Upper lobe of right lung (tissue), 1 donor: ENCODE results near the gene INPP5J. TPM values are rescaled to one million over a fixed set of nuclear protein-coding genes. Genes with fewer than 3 reads are reported as not detected.

ENCODE experiments used
- ATAC-seq: fragments of 200-7000 bp; cut with Tn5 transposase; one replicate; pipeline ENCODE4 v1.9.1; 2020; ENCODE audit warnings: mild to moderate bottlenecking, moderate library complexity
- DNase-seq: peaks from one replicate; pipeline ENCODE4 v3.0.0-alpha.2; 2020
- H3K27ac ChIP-seq: fragments of 200-600 bp; one replicate; pipeline ENCODE4 v1.8.0; 2022
- H3K27me3 ChIP-seq: fragments of 200-600 bp; one replicate; pipeline ENCODE4 v1.8.0; 2022; ENCODE audit warnings: mild to moderate bottlenecking
- H3K36me3 ChIP-seq: fragments of 200-600 bp; one replicate; pipeline ENCODE4 v1.8.0; 2022
- H3K4me1 ChIP-seq: fragments of 200-600 bp; one replicate; pipeline ENCODE4 v1.8.0; 2022
- H3K4me3 ChIP-seq: fragments of 200-600 bp; one replicate; pipeline ENCODE4 v1.8.0; 2022; ENCODE audit warnings: mild to moderate bottlenecking
- H3K9me3 ChIP-seq: fragments of 200-600 bp; one replicate; pipeline ENCODE4 v1.8.0; 2022
- CTCF ChIP-seq: fragments of 200-600 bp; IDR thresholded peaks from one replicate; pipeline ENCODE4 v1.8.0; 2022; ENCODE audit warnings: antibody characterized with exemption
- intact Hi-C: fragments of 100-400 bp; cut with DNase I; formaldehyde crosslinking; loops from one replicate; pipeline ENCODE4 v1.11.0; 2022
- total RNA-seq: library from RNA; stranded (reverse); fragmentation: NEBNext Ultra II Directional; extraction: Animal tissue kit (Norgen Biotek cat#: 25700); gene quantifications from one replicate; pipeline ENCODE4 v1.2.1, GENCODE V29; 2021
- donor health status: DM: no; HTN: yes; CAD: no; lungs with severe emphysema.

The INPP5J gene
- total RNA-seq, 1 donor from 2014 or later, result 4.5 TPM

GRCh38 chr22:31148953-31149627 is 26.3 kb downstream of the INPP5J start:
- Histone ChIP-seq H3K4me3 (no peak overlapping the region), H3K9me3 (no peaks in the 10 kb centered on the region), H3K4me1 (peaks cover 4% of the 10 kb centered on the region), H3K36me3 (no peaks in the 10 kb centered on the region), H3K27me3 (no peaks in the 10 kb centered on the region), H3K27ac (no peak overlapping the region)
- TF ChIP-seq CTCF, result peak; percentile 86
- ATAC-seq, result peak; percentile 98
- intact Hi-C loops, result no loop called here
- DNase-seq, result peak; percentile 77

GRCh38 chr22:31150615-31151014 is 27.8 kb downstream of the INPP5J start:
- no peak overlapping the region for H3K4me3 ChIP-seq
- DNase-seq (no peak), ATAC-seq (no peak)
- H3K9me3 ChIP-seq, result no peaks in the 10 kb centered on the region
- intact Hi-C loops, result no loop called here
- peak; percentile 13 for TF ChIP-seq CTCF
- H3K36me3 ChIP-seq, result no peaks in the 10 kb centered on the region
- H3K27ac ChIP-seq, result no peak overlapping the region
- no peaks in the 10 kb centered on the region for H3K27me3 ChIP-seq
- H3K4me1 ChIP-seq, result peaks cover 4% of the 10 kb centered on the region

GRCh38 chr22:31151872-31152271 is 29.1 kb downstream of the INPP5J start:
- DNase-seq, result no peak
- Histone ChIP-seq H3K27me3 (no peaks in the 10 kb centered on the region), H3K9me3 (no peaks in the 10 kb centered on the region), H3K4me3 (no peak overlapping the region), H3K4me1 (peaks cover 8% of the 10 kb centered on the region), H3K27ac (no peak overlapping the region), H3K36me3 (no peaks in the 10 kb centered on the region)
- no peak for ATAC-seq
- intact Hi-C loops, result no loop called here
- no peak for TF ChIP-seq CTCF

GRCh38 chr22:31153357-31153756 is 30.6 kb downstream of the INPP5J start:
- H3K27ac ChIP-seq, result no peak overlapping the region
- intact Hi-C loops, result no loop called here
- no peaks in the 10 kb centered on the region for H3K9me3 ChIP-seq
- peaks cover 8% of the 10 kb centered on the region for H3K4me1 ChIP-seq
- ATAC-seq (no peak), DNase-seq (peak; percentile 6)
- H3K27me3 ChIP-seq, result no peaks in the 10 kb centered on the region
- no peaks in the 10 kb centered on the region for H3K36me3 ChIP-seq
- no peak overlapping the region for H3K4me3 ChIP-seq
- TF ChIP-seq CTCF, result no peak

GRCh38 chr22:31154975-31155374 is 32.2 kb downstream of the INPP5J start:
- intact Hi-C loops, result no loop called here
- Histone ChIP-seq H3K4me3 (no peak overlapping the region), H3K27ac (peak overlapping the region; percentile 11), H3K36me3 (no peaks in the 10 kb centered on the region), H3K4me1 (peaks cover 4% of the 10 kb centered on the region), H3K27me3 (no peaks in the 10 kb centered on the region), H3K9me3 (no peaks in the 10 kb centered on the region)
- DNase-seq (no peak), ATAC-seq (no peak)
- no peak for TF ChIP-seq CTCF

GRCh38 chr22:31155422-31155821 is 32.7 kb downstream of the INPP5J start:
- DNase-seq (no peak), ATAC-seq (no peak)
- Histone ChIP-seq H3K36me3 (no peaks in the 10 kb centered on the region), H3K4me1 (peaks cover 4% of the 10 kb centered on the region), H3K27me3 (no peaks in the 10 kb centered on the region), H3K9me3 (no peaks in the 10 kb centered on the region), H3K4me3 (no peak overlapping the region), H3K27ac (peak overlapping the region; percentile 11)
- intact Hi-C loops, result no loop called here
- no peak for TF ChIP-seq CTCF
